Gastrocnemius medialis (tissue), 4 donors: ENCODE data around the gene TMEM37. TPM values are rescaled to one million over a fixed set of nuclear protein-coding genes. Genes with fewer than 3 reads are reported as not detected.

Experiments used
- ATAC-seq, 2 donors: fragments of 150-250 bp; one replicate each; pipeline ENCODE4 v1.9.1; 2016
- DNase-seq, 2 donors: peaks; one replicate each; pipeline ENCODE4 v3.0.0-alpha.2; 2019
- H3K27ac ChIP-seq, 4 donors: fragments of 200-600 bp; sonication (generic); 1 replicate in 1 of 4; 2 replicates in 3 of 4; pipeline ENCODE4 v1.5.1; 2016 to 2018; ENCODE audit warnings: mild to moderate bottlenecking in 2 of 4, moderate library complexity in 1 of 4
- H3K27me3 ChIP-seq, 3 donors: fragments of 200-600 bp; sonication (generic) in 2 of 3; 1 replicate in 1 of 3; 2 replicates in 2 of 3; pipeline versions ENCODE4 v1.5.1 to v1.6.0; 2016 to 2019; ENCODE audit warnings: mild to moderate bottlenecking in 1 of 3, moderate library complexity in 1 of 3
- H3K36me3 ChIP-seq, 2 donors: fragments of 200-600 bp; sonication (generic) in 1 of 2; one replicate each; pipeline ENCODE4 v1.5.1; 2017 to 2018
- H3K4me1 ChIP-seq, 2 donors: fragments of 200-600 bp; sonication (generic) in 1 of 2; one replicate each; pipeline ENCODE4 v1.5.1; 2016 to 2017; ENCODE audit warnings: mild to moderate bottlenecking in 2 of 2
- H3K4me3 ChIP-seq, 4 donors: fragments of 200-600 bp; sonication (generic) in 3 of 4; 1 replicate in 1 of 4; 2 replicates in 3 of 4; pipeline ENCODE4 v1.5.1; 2016 to 2019; ENCODE audit warnings: mild to moderate bottlenecking in 2 of 4
- H3K9me3 ChIP-seq, 3 donors: fragments of 200-600 bp; sonication (generic) in 2 of 3; 1 replicate in 1 of 3; 2 replicates in 2 of 3; pipeline ENCODE4 v1.5.1; 2016 to 2019
- CTCF ChIP-seq, 5 experiments: fragments of 450-650 bp in 3 of 5; fragments of 200-600 bp in 2 of 5; sonication (generic) in 2 of 5; IDR thresholded peaks in 4 of 5; conservative IDR thresholded peaks in 1 of 5; 1 replicate in 4 of 5; 2 replicates in 1 of 5; pipeline ENCODE4 v1.5.1; 2016 to 2019; ENCODE audit warnings: antibody characterized with exemption in 5 of 5, mild to moderate bottlenecking in 3 of 5, moderate library complexity in 3 of 5
- POLR2A ChIP-seq, 2 donors: fragments of 450-650 bp; IDR thresholded peaks; one replicate each; pipeline ENCODE4 v1.6.1; 2017; ENCODE audit warnings: antibody characterized with exemption in 2 of 2, mild to moderate bottlenecking in 2 of 2, moderate library complexity in 2 of 2
- in situ Hi-C, 4 donors: fragments of 200-750 bp; cut with MboI; loops; one replicate each; pipeline versions ENCODE4 v1.15.0 to v1.8.0; 2017; ENCODE audit warnings: low sequenced_read_pairs in 4 of 4
- intact Hi-C: fragments of 100-400 bp; cut with DNase I; formaldehyde crosslinking; loops from one replicate; pipeline ENCODE4 v1.15.1; 2023; ENCODE audit warnings: low total_unique reads
- total RNA-seq, 4 donors: library from RNA; depleted of rRNA; stranded (reverse); fragments of >200 nt; gene quantifications; one replicate each; pipeline versions ENCODE4 v1.1.0 to v1.2.3, GENCODE V29; 2016

The TMEM37 gene
- total RNA-seq, 4 donors from 2014 or later, result 0.49 to 2.7 (median 0.64) TPM

GRCh38 chr2:119472749-119473148, 41.1 kb downstream of the TMEM37 start:
- ATAC-seq, result no peak
- intact Hi-C loops, result no loop called here
- Histone ChIP-seq H3K4me1 (peaks cover 0 to 11% of the 10 kb centered on the region in 2 donors), H3K27me3 (no peaks in the 10 kb centered on the region), H3K9me3 (no peaks in the 10 kb centered on the region), H3K4me3 (no peak overlapping the region), H3K27ac (no peak overlapping the region), H3K36me3 (no peaks in the 10 kb centered on the region)
- TF ChIP-seq CTCF (IDR thresholded peaks at IDR 0.05 in 4 of 5, conservative IDR thresholded peaks at IDR 0.05 in 1 of 5) (no peak), POLR2A (IDR thresholded peaks at IDR 0.05) (no peak)
- DNase-seq, result no peak
- in situ Hi-C loops, result loop anchor here in 1 of 4 donors (10.0 kb wide), 1 partner anchor 68 kb away; no protein-coding TSS in a partner anchor

- Histone ChIP-seq H3K36me3 (no peaks in the 10 kb centered on the region), H3K27me3 (no peaks in the 10 kb centered on the region), H3K4me3 (no peak overlapping the region), H3K4me1 (peaks cover 0 to 1% of the 10 kb centered on the region in 2 donors), H3K9me3 (no peaks in the 10 kb centered on the region), H3K27ac (no peak overlapping the region)
- ATAC-seq, result no peak
- TF ChIP-seq CTCF (IDR thresholded peaks at IDR 0.05 in 4 of 5, conservative IDR thresholded peaks at IDR 0.05 in 1 of 5) (no peak), POLR2A (IDR thresholded peaks at IDR 0.05) (no peak)
- DNase-seq, result no peak
- intact Hi-C loops (no loop called here), in situ Hi-C loops (loop anchor here in 1 of 4 donors (10.0 kb wide), 1 partner anchor 69 kb away; no protein-coding TSS in a partner anchor)
Observed at GRCh38 chr2:119473621-119474370, 42.1 kb downstream of the TMEM37 start.

- no peak overlapping the region for H3K4me3 ChIP-seq
- DNase-seq, result no peak
- H3K4me1 ChIP-seq, result no peaks in the 10 kb centered on the region
- in situ Hi-C loops (loop anchor here in 2 of 4 donors (5.0 to 10.0 kb wide), 2 partner anchors 62 to 70 kb away; no protein-coding TSS in a partner anchor), intact Hi-C loops (no loop called here)
- H3K36me3 ChIP-seq, result no peaks in the 10 kb centered on the region
- H3K27me3 ChIP-seq, result no peaks in the 10 kb centered on the region
- no peaks in the 10 kb centered on the region for H3K9me3 ChIP-seq
- no peak for TF ChIP-seq CTCF (IDR thresholded peaks at IDR 0.05 in 4 of 5, conservative IDR thresholded peaks at IDR 0.05 in 1 of 5)
- TF ChIP-seq POLR2A (IDR thresholded peaks at IDR 0.05), result no peak
- H3K27ac ChIP-seq, result no peak overlapping the region
- no peak for ATAC-seq
Observed at GRCh38 chr2:119474371-119475224, 42.9 kb downstream of the TMEM37 start.

- H3K9me3 ChIP-seq, result no peaks in the 10 kb centered on the region
- ATAC-seq (no peak), DNase-seq (no peak)
- no peak overlapping the region for H3K27ac ChIP-seq
- no peaks in the 10 kb centered on the region for H3K27me3 ChIP-seq
- H3K4me3 ChIP-seq, result no peak overlapping the region
- in situ Hi-C loops, result loop anchor here in 2 of 4 donors (5.0 to 10.0 kb wide), 2 partner anchors 63 to 71 kb away; no protein-coding TSS in a partner anchor
- TF ChIP-seq CTCF (IDR thresholded peaks at IDR 0.05 in 4 of 5, conservative IDR thresholded peaks at IDR 0.05 in 1 of 5), result no peak
- TF ChIP-seq POLR2A (IDR thresholded peaks at IDR 0.05), result no peak
- intact Hi-C loops, result no loop called here
- H3K4me1 ChIP-seq, result no peaks in the 10 kb centered on the region
- no peaks in the 10 kb centered on the region for H3K36me3 ChIP-seq
Observed at GRCh38 chr2:119475225-119475856, 43.7 kb downstream of the TMEM37 start.
